Lower leg skin (tissue), 3 donors: ENCODE measurements around the gene AGPAT2.

Source experiments
- CTCF ChIP-seq, 3 donors: fragments of 450-650 bp; IDR thresholded peaks; one replicate each; pipeline ENCODE4 v1.5.1; 2016; ENCODE audit warnings: antibody characterized with exemption in 3 of 3, mild to moderate bottlenecking in 3 of 3, moderate library complexity in 2 of 3
- POLR2A ChIP-seq, 2 donors: fragments of 450-650 bp; IDR thresholded peaks; one replicate each; pipeline ENCODE4 v1.6.1; 2016 to 2017; ENCODE audit warnings: antibody characterized with exemption in 2 of 2, mild to moderate bottlenecking in 1 of 2, moderate library complexity in 1 of 2

GRCh38 chr9:136723989-136724388 is 36.7 kb upstream of the AGPAT2 start:
- no peak for TF ChIP-seq CTCF (IDR thresholded peaks at IDR 0.05)
- TF ChIP-seq POLR2A (IDR thresholded peaks at IDR 0.05), result no peak
